Panc1 (cell line): ENCODE measurements around the gene LRP1B. TPM values are rescaled to one million over a fixed set of nuclear protein-coding genes. Genes with fewer than 3 reads are reported as not detected.

Source experiments
- ATAC-seq: fragments of 200-7000 bp; cut with Tn5 transposase; 2 replicates; pipeline ENCODE4 v1.9.1; 2020; ENCODE audit warnings: mild to moderate bottlenecking, moderate library complexity
- BruUV-seq: library from RNA; stranded (reverse); fragments of 400-500 nt; replicated peaks from 2 replicates; lab custom pipeline; 2021; lab: Mats Ljungman, UMichigan
- CTCF ChIA-PET: fragments of 300-600 bp; sonication (Branson Sonifier 250); formaldehyde crosslinking; loops from one replicate; lab custom pipeline; 2022; ENCODE audit warnings: antibody characterized with exemption; lab: Charles Lee
- POLR2A ChIA-PET: fragments of 300-600 bp; sonication (Branson Sonifier 250); formaldehyde crosslinking; loops from one replicate; lab custom pipeline; 2022; ENCODE audit warnings: antibody characterized with exemption; lab: Charles Lee
- DNase-seq: peaks from one replicate; pipeline ENCODE4 v3.0.0-alpha.2; 2010; ENCODE audit warnings: low read depth, low spot score
- H3K27ac ChIP-seq: 2 replicates; pipeline ENCODE4 v1.5.1; 2011; ENCODE audit warnings: mild to moderate bottlenecking, low read length, inconsistent platforms
- H3K27me3 ChIP-seq: fragments of 200-500 bp; sonication (Bioruptor generic); 2 replicates; pipeline ENCODE4 v1.6.0; 2014; ENCODE audit warnings: low read length, inconsistent platforms; ENCODE audit not compliant: control insufficient read depth, insufficient read depth
- H3K36me3 ChIP-seq: fragments of 200-500 bp; sonication (Bioruptor generic); 2 replicates; pipeline ENCODE4 v1.5.1; 2014; ENCODE audit warnings: inconsistent platforms, mild to moderate bottlenecking, low read length, moderate library complexity; ENCODE audit not compliant: control insufficient read depth, insufficient read depth
- H3K4me1 ChIP-seq: 2 replicates; pipeline ENCODE4 v1.5.1; 2011; ENCODE audit warnings: inconsistent platforms, mild to moderate bottlenecking, low read length, moderate library complexity; ENCODE audit not compliant: control insufficient read depth, insufficient read depth
- H3K4me3 ChIP-seq, 2 experiments: 2 replicates each; pipeline ENCODE4 v1.5.1; 2011 to 2012; ENCODE audit warnings: low read depth in 2 of 2, low read length in 2 of 2, mild to moderate bottlenecking in 2 of 2, inconsistent platforms in 1 of 2, moderate library complexity in 1 of 2
- H3K9me3 ChIP-seq: fragments of 200-500 bp; sonication (Bioruptor generic); 2 replicates; pipeline ENCODE4 v1.5.1; 2014; ENCODE audit warnings: low read depth, mild to moderate bottlenecking, inconsistent platforms, low read length, moderate library complexity; ENCODE audit not compliant: control insufficient read depth, insufficient read depth
- POLR2AphosphoS5 ChIP-seq: IDR thresholded peaks from 2 replicates; pipeline ENCODE4 v1.6.1; 2012; ENCODE audit warnings: mild to moderate bottlenecking, low read depth, low read length, moderate library complexity
- SIN3A ChIP-seq: IDR thresholded peaks from 2 replicates; pipeline ENCODE4 v1.6.1; 2012; ENCODE audit warnings: low read depth, mild to moderate bottlenecking, low read length, moderate library complexity, borderline replicate concordance; ENCODE audit not compliant: insufficient read depth
- TCF7L2 ChIP-seq: IDR thresholded peaks from 2 replicates; pipeline ENCODE4 v1.6.1; 2011; ENCODE audit warnings: mild to moderate bottlenecking, low read depth, low read length, inconsistent platforms
- in situ Hi-C: cut with HindIII; loops from 2 replicates; pipeline ENCODE4 v1.10.0; 2016; ENCODE audit warnings: low sequenced_read_pairs, low pct_unique_long_range_greater_than_20kb
- intact Hi-C: fragments of 100-400 bp; cut with micrococcal nuclease; formaldehyde crosslinking; loops from one replicate; pipeline ENCODE4 v1.10.0; 2022; ENCODE audit not compliant: unreplicated experiment
- total RNA-seq: library from RNA; stranded (reverse); gene quantifications from one replicate; pipeline ENCODE4 v1.2.1, GENCODE V29; 2021; ENCODE audit not compliant: unreplicated experiment
- TF ChIP-seq, protein P1 (sequence below), 2 experiments: IDR thresholded peaks; 2 replicates each; pipeline ENCODE4 v1.6.1; 2011 to 2012; ENCODE audit warnings: low read depth in 2 of 2, control low read depth in 1 of 2, low read length in 1 of 2, mild to moderate bottlenecking in 1 of 2, moderate library complexity in 1 of 2; ENCODE audit not compliant: insufficient read depth in 1 of 2
- TF ChIP-seq, protein P2 (sequence below): fragments of 450-650 bp; IDR thresholded peaks from 2 replicates; pipeline ENCODE4 v1.5.1; 2017; ENCODE audit warnings: mild to moderate bottlenecking

Gene LRP1B
- total RNA-seq, 1 experiment from 2014 or later, result 0.54 TPM

DNA sequence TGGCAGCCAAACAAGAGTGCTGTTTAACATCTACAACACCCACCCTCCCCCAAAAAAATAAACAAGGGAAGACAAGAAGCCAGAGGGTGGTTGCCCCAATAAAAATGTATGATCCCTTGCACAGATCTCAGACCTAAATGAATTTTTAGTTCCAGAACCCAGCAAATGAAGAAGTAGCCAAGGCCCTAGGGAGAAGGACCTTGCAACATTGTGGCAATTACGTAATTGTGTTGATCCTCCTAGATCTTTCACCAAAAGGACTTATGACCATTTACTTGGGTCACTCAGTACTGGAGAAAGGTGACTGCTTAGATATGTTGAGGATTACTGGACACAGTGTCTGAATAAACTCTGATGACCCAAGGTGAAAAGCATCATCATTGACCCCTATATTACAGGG lies 1393.8 kb downstream of the LRP1B start:
- TF ChIP-seq, protein P1, sequence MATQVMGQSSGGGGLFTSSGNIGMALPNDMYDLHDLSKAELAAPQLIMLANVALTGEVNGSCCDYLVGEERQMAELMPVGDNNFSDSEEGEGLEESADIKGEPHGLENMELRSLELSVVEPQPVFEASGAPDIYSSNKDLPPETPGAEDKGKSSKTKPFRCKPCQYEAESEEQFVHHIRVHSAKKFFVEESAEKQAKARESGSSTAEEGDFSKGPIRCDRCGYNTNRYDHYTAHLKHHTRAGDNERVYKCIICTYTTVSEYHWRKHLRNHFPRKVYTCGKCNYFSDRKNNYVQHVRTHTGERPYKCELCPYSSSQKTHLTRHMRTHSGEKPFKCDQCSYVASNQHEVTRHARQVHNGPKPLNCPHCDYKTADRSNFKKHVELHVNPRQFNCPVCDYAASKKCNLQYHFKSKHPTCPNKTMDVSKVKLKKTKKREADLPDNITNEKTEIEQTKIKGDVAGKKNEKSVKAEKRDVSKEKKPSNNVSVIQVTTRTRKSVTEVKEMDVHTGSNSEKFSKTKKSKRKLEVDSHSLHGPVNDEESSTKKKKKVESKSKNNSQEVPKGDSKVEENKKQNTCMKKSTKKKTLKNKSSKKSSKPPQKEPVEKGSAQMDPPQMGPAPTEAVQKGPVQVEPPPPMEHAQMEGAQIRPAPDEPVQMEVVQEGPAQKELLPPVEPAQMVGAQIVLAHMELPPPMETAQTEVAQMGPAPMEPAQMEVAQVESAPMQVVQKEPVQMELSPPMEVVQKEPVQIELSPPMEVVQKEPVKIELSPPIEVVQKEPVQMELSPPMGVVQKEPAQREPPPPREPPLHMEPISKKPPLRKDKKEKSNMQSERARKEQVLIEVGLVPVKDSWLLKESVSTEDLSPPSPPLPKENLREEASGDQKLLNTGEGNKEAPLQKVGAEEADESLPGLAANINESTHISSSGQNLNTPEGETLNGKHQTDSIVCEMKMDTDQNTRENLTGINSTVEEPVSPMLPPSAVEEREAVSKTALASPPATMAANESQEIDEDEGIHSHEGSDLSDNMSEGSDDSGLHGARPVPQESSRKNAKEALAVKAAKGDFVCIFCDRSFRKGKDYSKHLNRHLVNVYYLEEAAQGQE (IDR thresholded peaks at IDR 0.05; ENCODE audit: insufficient read depth in 1 of 2, low read depth in 2 of 2, low read length in 1 of 2), result no peak
- TF ChIP-seq POLR2AphosphoS5 (no peak), TCF7L2 (no peak), SIN3A (no peak)
- TF ChIP-seq, protein P2, sequence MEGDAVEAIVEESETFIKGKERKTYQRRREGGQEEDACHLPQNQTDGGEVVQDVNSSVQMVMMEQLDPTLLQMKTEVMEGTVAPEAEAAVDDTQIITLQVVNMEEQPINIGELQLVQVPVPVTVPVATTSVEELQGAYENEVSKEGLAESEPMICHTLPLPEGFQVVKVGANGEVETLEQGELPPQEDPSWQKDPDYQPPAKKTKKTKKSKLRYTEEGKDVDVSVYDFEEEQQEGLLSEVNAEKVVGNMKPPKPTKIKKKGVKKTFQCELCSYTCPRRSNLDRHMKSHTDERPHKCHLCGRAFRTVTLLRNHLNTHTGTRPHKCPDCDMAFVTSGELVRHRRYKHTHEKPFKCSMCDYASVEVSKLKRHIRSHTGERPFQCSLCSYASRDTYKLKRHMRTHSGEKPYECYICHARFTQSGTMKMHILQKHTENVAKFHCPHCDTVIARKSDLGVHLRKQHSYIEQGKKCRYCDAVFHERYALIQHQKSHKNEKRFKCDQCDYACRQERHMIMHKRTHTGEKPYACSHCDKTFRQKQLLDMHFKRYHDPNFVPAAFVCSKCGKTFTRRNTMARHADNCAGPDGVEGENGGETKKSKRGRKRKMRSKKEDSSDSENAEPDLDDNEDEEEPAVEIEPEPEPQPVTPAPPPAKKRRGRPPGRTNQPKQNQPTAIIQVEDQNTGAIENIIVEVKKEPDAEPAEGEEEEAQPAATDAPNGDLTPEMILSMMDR, result no peak
- POLR2A ChIA-PET, result no interaction called here
- no TSS peak for BruUV-seq
- Histone ChIP-seq H3K9me3 (no peaks in the 10 kb centered on the region), H3K4me3 (no peak overlapping the region), H3K4me1 (no peaks in the 10 kb centered on the region), H3K36me3 (no peaks in the 10 kb centered on the region), H3K27ac (no peak overlapping the region), H3K27me3 (no peaks in the 10 kb centered on the region)
- intact Hi-C loops (no loop called here), in situ Hi-C loops (no loop called here)
- CTCF ChIA-PET, result no interaction called here
- DNase-seq (no peak), ATAC-seq (no peak)

DNA sequence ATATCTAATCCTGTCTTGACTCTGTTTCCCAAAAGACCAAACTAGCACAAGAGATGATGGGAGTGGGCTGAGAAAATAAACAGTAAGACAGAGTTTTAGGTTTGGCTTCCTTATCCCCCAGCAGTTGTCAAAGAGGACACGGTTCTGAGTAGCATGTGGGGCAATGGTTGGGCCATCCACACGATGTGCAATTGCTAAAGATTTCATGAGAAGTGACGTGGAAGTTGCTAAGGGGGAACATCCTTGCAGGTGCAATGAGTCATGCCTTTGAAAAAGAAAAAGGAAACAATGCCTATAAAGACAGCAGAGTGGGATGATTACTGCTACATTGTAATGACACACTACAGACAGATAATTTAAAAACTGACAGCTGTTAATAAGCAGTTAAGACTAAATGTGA lies 1395.8 kb downstream of the LRP1B start:
- BruUV-seq, result no TSS peak
- H3K4me1 ChIP-seq, result no peaks in the 10 kb centered on the region
- H3K36me3 ChIP-seq, result no peaks in the 10 kb centered on the region
- ChIA-PET CTCF (no interaction called here), POLR2A (no interaction called here)
- H3K27ac ChIP-seq, result no peak overlapping the region
- H3K4me3 ChIP-seq, result no peak overlapping the region
- intact Hi-C loops, result no loop called here
- H3K9me3 ChIP-seq, result no peaks in the 10 kb centered on the region
- in situ Hi-C loops, result no loop called here
- no peak for ATAC-seq
- TF ChIP-seq, protein P1 (IDR thresholded peaks at IDR 0.05; ENCODE audit: insufficient read depth in 1 of 2, low read depth in 2 of 2, low read length in 1 of 2), result no peak
- TF ChIP-seq SIN3A (no peak), POLR2AphosphoS5 (no peak), TCF7L2 (no peak)
- TF ChIP-seq, protein P2, result no peak
- DNase-seq, result no peak
- H3K27me3 ChIP-seq, result no peaks in the 10 kb centered on the region
